Erythroblast (primary cell): ENCODE measurements around the gene IST1.

Source experiments
- GATA1 ChIP-seq: IDR thresholded peaks from 2 replicates; pipeline ENCODE4 v1.6.1; 2011; ENCODE audit warnings: low read depth, mild to moderate bottlenecking, control low read depth, low read length, moderate library complexity
- POLR2A ChIP-seq: IDR thresholded peaks from 2 replicates; pipeline ENCODE4 v1.6.1; 2011; ENCODE audit warnings: mild to moderate bottlenecking, low read length

GRCh38 chr16:71924710-71925109 is 29.4 kb downstream of the IST1 start:
- TF ChIP-seq POLR2A (no peak), GATA1 (no peak)
